IMR-90 (cell line): ENCODE data around the gene PFN2. TPM values are rescaled to one million over a fixed set of nuclear protein-coding genes. Genes with fewer than 3 reads are reported as not detected.

ENCODE experiments used
- ATAC-seq: fragments of 200-7000 bp; cut with Tn5 transposase; 2 replicates; pipeline ENCODE4 v1.9.1; 2020; ENCODE audit warnings: low read depth, mild to moderate bottlenecking, moderate library complexity
- BruUV-seq: library from RNA; stranded (reverse); fragments of 400-500 nt; replicated peaks from 2 replicates; lab custom pipeline; 2021; lab: Mats Ljungman, UMichigan
- CTCF ChIA-PET: fragments of 300-600 bp; formaldehyde crosslinking; extraction: SDS; loops from one replicate; lab custom pipeline; 2021; ENCODE audit warnings: antibody characterized with exemption; lab: Yijun Ruan, JAX
- POLR2A ChIA-PET: fragments of 300-600 bp; sonication (Branson Sonifier 250); formaldehyde crosslinking; loops from one replicate; lab custom pipeline; 2022; ENCODE audit warnings: antibody characterized with exemption; ENCODE audit not compliant: unreplicated experiment; lab: Charles Lee
- DNase-seq: peaks from one replicate; pipeline ENCODE4 v3.0.0; 2013
- H2AFZ ChIP-seq: replicated peaks from 2 replicates; pipeline ENCODE3; 2013; ENCODE audit warnings: low read length, mild to moderate bottlenecking; ENCODE audit not compliant: poor library complexity
- H2AK5ac ChIP-seq: 2 replicates; pipeline ENCODE4 v1.6.1; 2013; ENCODE audit warnings: low read depth, low read length, inconsistent platforms
- H2AK9ac ChIP-seq: replicated peaks from 2 replicates; pipeline ENCODE3; 2013; ENCODE audit warnings: mild to moderate bottlenecking, low read depth, low read length, moderate library complexity; ENCODE audit not compliant: poor library complexity
- H2BK120ac ChIP-seq: 2 replicates; pipeline ENCODE4 v1.6.1; 2013; ENCODE audit warnings: low read depth, low read length, inconsistent platforms
- H2BK15ac ChIP-seq: 3 replicates; pipeline ENCODE4 v1.6.1; 2013; ENCODE audit warnings: low read depth, low read length, inconsistent platforms
- H2BK20ac ChIP-seq: 2 replicates; pipeline ENCODE4 v1.6.1; 2013; ENCODE audit warnings: low read depth, mild to moderate bottlenecking, inconsistent platforms, low read length, moderate library complexity
- H2BK5ac ChIP-seq: 2 replicates; pipeline ENCODE4 v1.6.1; 2013; ENCODE audit warnings: mild to moderate bottlenecking, low read depth, low read length, inconsistent platforms; ENCODE audit not compliant: poor library complexity, severe bottlenecking
- H3K14ac ChIP-seq: replicated peaks from 2 replicates; pipeline ENCODE4 v1.6.1; 2013; ENCODE audit warnings: low read depth, low read length, inconsistent platforms
- H3K18ac ChIP-seq: 2 replicates; pipeline ENCODE4 v1.6.1; 2013; ENCODE audit warnings: low read depth, low read length, control low read depth
- H3K23ac ChIP-seq: 2 replicates; pipeline ENCODE4 v1.6.1; 2013; ENCODE audit warnings: low read depth, low read length, inconsistent platforms
- H3K27ac ChIP-seq: 2 replicates; pipeline ENCODE4 v1.5.1; 2013; ENCODE audit warnings: mild to moderate bottlenecking, control low read depth, low read length; ENCODE audit not compliant: insufficient read depth
- H3K27me3 ChIP-seq: 2 replicates; pipeline ENCODE4 v1.6.1; 2013; ENCODE audit warnings: low read length; ENCODE audit not compliant: control insufficient read depth, insufficient read depth
- H3K36me3 ChIP-seq: 2 replicates; pipeline ENCODE4 v1.6.1; 2013; ENCODE audit warnings: low read length, mixed read lengths; ENCODE audit not compliant: control insufficient read depth, insufficient read depth
- H3K4ac ChIP-seq: 2 replicates; pipeline ENCODE4 v1.6.1; 2013; ENCODE audit warnings: low read depth, low read length, inconsistent platforms
- H3K4me1 ChIP-seq: 2 replicates; pipeline ENCODE4 v1.6.1; 2013; ENCODE audit warnings: low read length, mixed read lengths; ENCODE audit not compliant: control insufficient read depth, insufficient read depth
- H3K4me2 ChIP-seq: 2 replicates; pipeline ENCODE4 v1.6.1; 2013; ENCODE audit warnings: low read depth, mild to moderate bottlenecking, control low read depth, low read length, moderate library complexity
- H3K4me3 ChIP-seq: 2 replicates; pipeline ENCODE4 v1.5.1; 2013; ENCODE audit warnings: low read depth, mild to moderate bottlenecking, control low read depth, low read length, moderate library complexity; ENCODE audit not compliant: insufficient read depth
- H3K56ac ChIP-seq: 2 replicates; pipeline ENCODE4 v1.6.1; 2013; ENCODE audit warnings: low read length, inconsistent platforms; ENCODE audit not compliant: insufficient read depth; ENCODE audit errors: extremely low read depth
- H3K79me1 ChIP-seq, 2 experiments: 2 replicates each; pipeline ENCODE4 v1.6.1; 2013; ENCODE audit warnings: low read length in 2 of 2, inconsistent platforms in 1 of 2, low read depth in 1 of 2
- H3K9ac ChIP-seq: 2 replicates; pipeline ENCODE4 v1.6.1; 2013; ENCODE audit warnings: low read depth, low read length, control low read depth
- H3K9me1 ChIP-seq: 2 replicates; pipeline ENCODE4 v1.6.1; 2013; ENCODE audit warnings: low read length, inconsistent platforms; ENCODE audit not compliant: insufficient read depth
- H3K9me3 ChIP-seq: 2 replicates; pipeline ENCODE4 v1.6.1; 2013; ENCODE audit warnings: low read length; ENCODE audit not compliant: control insufficient read depth, insufficient read depth
- H4K20me1 ChIP-seq: 2 replicates; pipeline ENCODE4 v1.6.1; 2013; ENCODE audit warnings: low read length, inconsistent platforms; ENCODE audit not compliant: insufficient read depth
- H4K5ac ChIP-seq: 2 replicates; pipeline ENCODE4 v1.6.1; 2013; ENCODE audit warnings: mild to moderate bottlenecking, low read depth, low read length, control low read depth
- H4K8ac ChIP-seq, 2 experiments: 2 replicates each; pipeline ENCODE4 v1.6.1; 2013; ENCODE audit warnings: low read depth in 2 of 2, low read length in 2 of 2, control low read depth in 1 of 2, inconsistent platforms in 1 of 2
- H4K91ac ChIP-seq: 2 replicates; pipeline ENCODE4 v1.6.1; 2013; ENCODE audit warnings: low read depth, low read length, inconsistent platforms; ENCODE audit not compliant: insufficient read depth
- CEBPB ChIP-seq: IDR thresholded peaks from 2 replicates; pipeline ENCODE4 v1.6.1; 2012; ENCODE audit warnings: low read depth, low read length, improper control_type of control experiment
- MAZ ChIP-seq: IDR thresholded peaks from 2 replicates; pipeline ENCODE4 v1.6.1; 2012; ENCODE audit warnings: low read depth, mild to moderate bottlenecking, low read length, improper control_type of control experiment, moderate library complexity, borderline replicate concordance
- WGBS, 2 experiments: methylation state at CpG; one replicate each; pipeline versions ENCODE4 v1.1.5 to v1.1.7; 2013; ENCODE audit warnings: missing lambda C conversion rate in 2 of 2; ENCODE audit not compliant: insufficient read length in 1 of 2; ENCODE audit errors: extremely low coverage in 2 of 2; 5-methylcytosine and 5-hydroxymethylcytosine counted together
- dilution Hi-C: fragments of 300-500 bp; cut with HindIII; formaldehyde crosslinking; loops from one replicate; pipeline ENCODE4 v1.14.3; 2018; ENCODE audit warnings: low sequenced_read_pairs; ENCODE audit not compliant: unreplicated experiment
- in situ Hi-C: fragments of 300-500 bp; cut with MboI; formaldehyde crosslinking; loops from 3 replicates; pipeline ENCODE4 v1.14.3; 2019; ENCODE audit warnings: low sequenced_read_pairs, inconsistent platforms, mixed read lengths
- intact Hi-C: fragments of 100-400 bp; cut with micrococcal nuclease; formaldehyde crosslinking; loops from 2 replicates; pipeline ENCODE4 v1.10.0; 2022
- polyA plus RNA-seq, 3 experiments: library from polyadenylated mRNA; depleted of rRNA; stranded (reverse); fragments of >200 nt; gene quantifications; 2 replicates each; pipeline ENCODE4 v1.2.3, GENCODE V29; 2012; ENCODE audit warnings: low replicate concordance in 1 of 3
- total RNA-seq: library from RNA; depleted of rRNA; stranded (reverse); fragments of >200 nt; gene quantifications from 2 replicates; pipeline ENCODE4 v1.2.3, GENCODE V29; 2012

Gene PFN2
- total and polyA plus RNA-seq, 2 of the 4 experiments (the other 2 are of a cell fraction): 256 to 444 TPM

GRCh38 chr3:149958171-149958796 is 12.4 kb downstream of the PFN2 start:
- no peak overlapping the region for H2BK15ac ChIP-seq
- no peaks in the 10 kb centered on the region for H3K4me1 ChIP-seq
- BruUV-seq: no TSS peak
- H2BK120ac ChIP-seq: no peak overlapping the region
- H4K20me1 ChIP-seq: peaks cover 24% of the 10 kb centered on the region; the same call in 1 of the 2 replicates
- no peak overlapping the region for H4K91ac ChIP-seq
- H3K27me3 ChIP-seq: no peaks in the 10 kb centered on the region
- no peak overlapping the region for H2BK5ac ChIP-seq
- dilution Hi-C loops: no loop called here
- H3K9me1 ChIP-seq: no peaks in the 10 kb centered on the region; the same call in 1 of the 2 replicates
- H3K9ac ChIP-seq: no peak overlapping the region
- no peak overlapping the region for H3K4me2 ChIP-seq
- no peak overlapping the region for H3K4ac ChIP-seq
- no peak overlapping the region for H4K8ac ChIP-seq
- H3K14ac ChIP-seq: no peak overlapping the region
- ChIA-PET POLR2A (no interaction called here), CTCF (no interaction called here)
- intact Hi-C loops: no loop called here
- H3K36me3 ChIP-seq: 0 out of 2 replicates have a peak, but pooled peaks cover 3% of the 10 kb centered on the region
- ATAC-seq (no peak), DNase-seq (no peak)
- no peak overlapping the region for H3K27ac ChIP-seq
- no peak overlapping the region for H3K23ac ChIP-seq
- H2AK5ac ChIP-seq: no peak overlapping the region
- peak; percentile 19; the same call in 1 of the 2 replicates for TF ChIP-seq CEBPB
- TF ChIP-seq MAZ: no peak
- H3K18ac ChIP-seq: no peak overlapping the region
- H4K5ac ChIP-seq: no peak overlapping the region
- whole genome bisulfite sequencing, 2 experiments: 90% methylated on average over 2 of the region's 3 CpGs; no CpG with 5 or more reads in 1 of the 2 experiments
- H3K79me1 ChIP-seq: peaks cover 23 to 52% of the 10 kb centered on the region in 2 experiments
- H2BK20ac ChIP-seq: no peak overlapping the region
- H3K4me3 ChIP-seq: no peak overlapping the region
- no peak overlapping the region for H2AK9ac ChIP-seq
- H2AFZ ChIP-seq: no peak overlapping the region
- in situ Hi-C loops: no loop called here
- no peak overlapping the region for H3K56ac ChIP-seq
- H3K9me3 ChIP-seq: no peaks in the 10 kb centered on the region
